Panc1 (cell line): ENCODE results near the gene RIT2. TPM values are rescaled to one million over a fixed set of nuclear protein-coding genes. Genes with fewer than 3 reads are reported as not detected.

ENCODE experiments used
- ATAC-seq: fragments of 200-7000 bp; cut with Tn5 transposase; 2 replicates; pipeline ENCODE4 v1.9.1; 2020; ENCODE audit warnings: mild to moderate bottlenecking, moderate library complexity
- BruUV-seq: library from RNA; stranded (reverse); fragments of 400-500 nt; replicated peaks from 2 replicates; lab custom pipeline; 2021; lab: Mats Ljungman, UMichigan
- CTCF ChIA-PET: fragments of 300-600 bp; sonication (Branson Sonifier 250); formaldehyde crosslinking; loops from one replicate; lab custom pipeline; 2022; ENCODE audit warnings: antibody characterized with exemption; lab: Charles Lee
- POLR2A ChIA-PET: fragments of 300-600 bp; sonication (Branson Sonifier 250); formaldehyde crosslinking; loops from one replicate; lab custom pipeline; 2022; ENCODE audit warnings: antibody characterized with exemption; lab: Charles Lee
- DNase-seq: peaks from one replicate; pipeline ENCODE4 v3.0.0-alpha.2; 2010; ENCODE audit warnings: low read depth, low spot score
- H3K27ac ChIP-seq: 2 replicates; pipeline ENCODE4 v1.5.1; 2011; ENCODE audit warnings: mild to moderate bottlenecking, low read length, inconsistent platforms
- H3K27me3 ChIP-seq: fragments of 200-500 bp; sonication (Bioruptor generic); 2 replicates; pipeline ENCODE4 v1.6.0; 2014; ENCODE audit warnings: low read length, inconsistent platforms; ENCODE audit not compliant: control insufficient read depth, insufficient read depth
- H3K36me3 ChIP-seq: fragments of 200-500 bp; sonication (Bioruptor generic); 2 replicates; pipeline ENCODE4 v1.5.1; 2014; ENCODE audit warnings: inconsistent platforms, mild to moderate bottlenecking, low read length, moderate library complexity; ENCODE audit not compliant: control insufficient read depth, insufficient read depth
- H3K4me1 ChIP-seq: 2 replicates; pipeline ENCODE4 v1.5.1; 2011; ENCODE audit warnings: inconsistent platforms, mild to moderate bottlenecking, low read length, moderate library complexity; ENCODE audit not compliant: control insufficient read depth, insufficient read depth
- H3K4me3 ChIP-seq, 2 experiments: 2 replicates each; pipeline ENCODE4 v1.5.1; 2011 to 2012; ENCODE audit warnings: low read depth in 2 of 2, low read length in 2 of 2, mild to moderate bottlenecking in 2 of 2, inconsistent platforms in 1 of 2, moderate library complexity in 1 of 2
- H3K9me3 ChIP-seq: fragments of 200-500 bp; sonication (Bioruptor generic); 2 replicates; pipeline ENCODE4 v1.5.1; 2014; ENCODE audit warnings: low read depth, mild to moderate bottlenecking, inconsistent platforms, low read length, moderate library complexity; ENCODE audit not compliant: control insufficient read depth, insufficient read depth
- CTCF ChIP-seq: fragments of 450-650 bp; IDR thresholded peaks from 2 replicates; pipeline ENCODE4 v1.5.1; 2017; ENCODE audit warnings: mild to moderate bottlenecking
- POLR2AphosphoS5 ChIP-seq: IDR thresholded peaks from 2 replicates; pipeline ENCODE4 v1.6.1; 2012; ENCODE audit warnings: mild to moderate bottlenecking, low read depth, low read length, moderate library complexity
- SIN3A ChIP-seq: IDR thresholded peaks from 2 replicates; pipeline ENCODE4 v1.6.1; 2012; ENCODE audit warnings: low read depth, mild to moderate bottlenecking, low read length, moderate library complexity, borderline replicate concordance; ENCODE audit not compliant: insufficient read depth
- TCF7L2 ChIP-seq: IDR thresholded peaks from 2 replicates; pipeline ENCODE4 v1.6.1; 2011; ENCODE audit warnings: mild to moderate bottlenecking, low read depth, low read length, inconsistent platforms
- in situ Hi-C: cut with HindIII; loops from 2 replicates; pipeline ENCODE4 v1.10.0; 2016; ENCODE audit warnings: low sequenced_read_pairs, low pct_unique_long_range_greater_than_20kb
- intact Hi-C: fragments of 100-400 bp; cut with micrococcal nuclease; formaldehyde crosslinking; loops from one replicate; pipeline ENCODE4 v1.10.0; 2022; ENCODE audit not compliant: unreplicated experiment
- total RNA-seq: library from RNA; stranded (reverse); gene quantifications from one replicate; pipeline ENCODE4 v1.2.1, GENCODE V29; 2021; ENCODE audit not compliant: unreplicated experiment
- TF ChIP-seq, protein P1 (sequence below), 2 experiments: IDR thresholded peaks; 2 replicates each; pipeline ENCODE4 v1.6.1; 2011 to 2012; ENCODE audit warnings: low read depth in 2 of 2, control low read depth in 1 of 2, low read length in 1 of 2, mild to moderate bottlenecking in 1 of 2, moderate library complexity in 1 of 2; ENCODE audit not compliant: insufficient read depth in 1 of 2

RIT2 gene
- total RNA-seq, 1 experiment from 2014 or later = not detected

DNA sequence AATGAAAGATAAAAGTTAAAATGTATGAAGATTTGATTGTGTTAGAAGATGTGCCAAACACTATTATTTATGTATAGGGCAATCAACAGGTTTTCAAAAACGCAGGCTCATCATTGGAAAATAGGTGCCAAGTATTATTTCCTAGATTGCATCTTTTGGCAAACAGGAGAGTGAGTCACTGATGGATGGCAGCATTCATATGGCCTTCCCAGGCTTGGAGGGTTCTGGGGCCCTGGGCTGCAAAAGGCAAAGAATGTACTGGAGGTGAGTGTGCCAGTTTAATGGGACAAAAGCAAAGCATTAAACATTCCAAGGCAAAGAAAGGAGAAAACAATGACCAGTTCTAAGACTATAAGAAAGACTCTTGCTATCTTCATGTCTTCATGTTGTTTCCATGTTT lies 379.4 kb downstream of the RIT2 start:
- Histone ChIP-seq H3K36me3 (no peaks in the 10 kb centered on the region), H3K4me3 (no peak overlapping the region), H3K9me3 (no peaks in the 10 kb centered on the region), H3K27me3 (no peaks in the 10 kb centered on the region), H3K27ac (no peak overlapping the region), H3K4me1 (no peaks in the 10 kb centered on the region)
- DNase-seq (no peak), ATAC-seq (no peak)
- in situ Hi-C loops = no loop called here
- POLR2A ChIA-PET = no interaction called here
- TF ChIP-seq POLR2AphosphoS5 (no peak), CTCF (no peak), SIN3A (no peak), TCF7L2 (no peak)
- TF ChIP-seq, protein P1, sequence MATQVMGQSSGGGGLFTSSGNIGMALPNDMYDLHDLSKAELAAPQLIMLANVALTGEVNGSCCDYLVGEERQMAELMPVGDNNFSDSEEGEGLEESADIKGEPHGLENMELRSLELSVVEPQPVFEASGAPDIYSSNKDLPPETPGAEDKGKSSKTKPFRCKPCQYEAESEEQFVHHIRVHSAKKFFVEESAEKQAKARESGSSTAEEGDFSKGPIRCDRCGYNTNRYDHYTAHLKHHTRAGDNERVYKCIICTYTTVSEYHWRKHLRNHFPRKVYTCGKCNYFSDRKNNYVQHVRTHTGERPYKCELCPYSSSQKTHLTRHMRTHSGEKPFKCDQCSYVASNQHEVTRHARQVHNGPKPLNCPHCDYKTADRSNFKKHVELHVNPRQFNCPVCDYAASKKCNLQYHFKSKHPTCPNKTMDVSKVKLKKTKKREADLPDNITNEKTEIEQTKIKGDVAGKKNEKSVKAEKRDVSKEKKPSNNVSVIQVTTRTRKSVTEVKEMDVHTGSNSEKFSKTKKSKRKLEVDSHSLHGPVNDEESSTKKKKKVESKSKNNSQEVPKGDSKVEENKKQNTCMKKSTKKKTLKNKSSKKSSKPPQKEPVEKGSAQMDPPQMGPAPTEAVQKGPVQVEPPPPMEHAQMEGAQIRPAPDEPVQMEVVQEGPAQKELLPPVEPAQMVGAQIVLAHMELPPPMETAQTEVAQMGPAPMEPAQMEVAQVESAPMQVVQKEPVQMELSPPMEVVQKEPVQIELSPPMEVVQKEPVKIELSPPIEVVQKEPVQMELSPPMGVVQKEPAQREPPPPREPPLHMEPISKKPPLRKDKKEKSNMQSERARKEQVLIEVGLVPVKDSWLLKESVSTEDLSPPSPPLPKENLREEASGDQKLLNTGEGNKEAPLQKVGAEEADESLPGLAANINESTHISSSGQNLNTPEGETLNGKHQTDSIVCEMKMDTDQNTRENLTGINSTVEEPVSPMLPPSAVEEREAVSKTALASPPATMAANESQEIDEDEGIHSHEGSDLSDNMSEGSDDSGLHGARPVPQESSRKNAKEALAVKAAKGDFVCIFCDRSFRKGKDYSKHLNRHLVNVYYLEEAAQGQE (IDR thresholded peaks at IDR 0.05; ENCODE audit: insufficient read depth in 1 of 2, low read depth in 2 of 2, low read length in 1 of 2) = no peak
- no TSS peak for BruUV-seq
- CTCF ChIA-PET = no interaction called here
- intact Hi-C loops = no loop called here

GRCh38 chr18:42734520-42734919 lies 381.0 kb downstream of the RIT2 start:
- no peak overlapping the region for H3K27ac ChIP-seq
- BruUV-seq = no TSS peak
- no peaks in the 10 kb centered on the region for H3K4me1 ChIP-seq
- DNase-seq (no peak), ATAC-seq (no peak)
- in situ Hi-C loops = no loop called here
- H3K9me3 ChIP-seq = no peaks in the 10 kb centered on the region
- H3K27me3 ChIP-seq = no peaks in the 10 kb centered on the region
- no peak for TF ChIP-seq CTCF
- no peak for TF ChIP-seq POLR2AphosphoS5
- TF ChIP-seq, protein P1 (IDR thresholded peaks at IDR 0.05; ENCODE audit: insufficient read depth in 1 of 2, low read depth in 2 of 2, low read length in 1 of 2) = no peak
- no peak for TF ChIP-seq SIN3A
- no peak for TF ChIP-seq TCF7L2
- no peak overlapping the region for H3K4me3 ChIP-seq
- intact Hi-C loops = no loop called here
- POLR2A ChIA-PET = no interaction called here
- no peaks in the 10 kb centered on the region for H3K36me3 ChIP-seq
- CTCF ChIA-PET = no interaction called here
